Measurements from ENCODE around the gene TMEM132D. TPM values are rescaled to one million over a fixed set of nuclear protein-coding genes. Genes with fewer than 3 reads are reported as not detected.

TMEM132D gene
- total RNA-seq, 1 donor from 2014 or later = 1.0 TPM

DNA sequence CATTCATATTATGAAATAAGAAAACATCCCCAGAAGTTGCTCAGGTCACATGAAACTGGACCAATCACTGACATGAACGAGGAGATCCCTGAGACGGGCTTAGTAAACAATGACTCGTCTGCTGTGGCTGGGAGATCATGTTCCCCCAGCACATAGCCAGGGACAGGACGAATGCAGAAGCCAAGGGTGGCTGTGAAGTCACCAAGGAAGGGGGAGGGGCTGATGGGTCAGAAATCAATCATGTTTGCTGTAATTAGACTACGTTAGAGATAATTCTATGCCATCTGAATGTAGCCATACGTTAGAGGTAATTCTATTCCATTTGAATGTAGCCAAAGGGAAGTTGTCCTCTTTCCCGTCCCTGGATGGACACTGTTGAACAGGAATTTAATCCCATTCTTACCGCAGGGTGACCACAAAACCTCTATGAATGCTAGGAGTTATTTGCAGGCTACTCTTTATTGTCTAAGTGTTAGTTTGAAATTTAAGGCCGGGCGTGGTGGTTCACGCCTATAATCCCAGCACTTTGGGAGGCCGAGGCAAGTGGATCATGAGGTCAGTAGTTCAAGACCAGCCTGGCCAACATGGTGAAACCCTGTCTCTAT lies 332.9 kb downstream of the TMEM132D start:
- intact Hi-C loops (cut with DNase I) = no loop called here
- no peak overlapping the region for H3K27ac ChIP-seq
- no peak for ATAC-seq

DNA sequence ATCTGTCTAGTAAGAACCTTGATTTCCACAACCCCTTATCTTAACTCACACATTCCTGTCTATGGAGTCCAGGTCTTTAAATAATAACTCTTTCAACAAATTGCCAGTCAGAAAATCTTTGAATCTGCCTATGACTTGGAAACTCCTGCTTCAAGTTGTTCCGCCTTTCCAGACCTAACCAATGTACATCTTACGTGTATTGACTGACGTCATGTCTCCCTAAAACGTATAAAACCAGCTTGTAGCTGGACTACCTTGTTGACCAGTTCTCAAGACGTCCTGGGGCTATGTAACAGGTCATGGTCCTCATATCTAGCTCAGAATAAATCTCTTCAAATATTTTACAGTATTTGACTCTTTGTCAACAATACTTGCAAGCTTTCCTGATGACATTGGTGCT lies 337.0 kb downstream of the TMEM132D start:
- no peak for DNase-seq
- H3K4me3 ChIP-seq = no peak overlapping the region
- TF ChIP-seq, protein P1, sequence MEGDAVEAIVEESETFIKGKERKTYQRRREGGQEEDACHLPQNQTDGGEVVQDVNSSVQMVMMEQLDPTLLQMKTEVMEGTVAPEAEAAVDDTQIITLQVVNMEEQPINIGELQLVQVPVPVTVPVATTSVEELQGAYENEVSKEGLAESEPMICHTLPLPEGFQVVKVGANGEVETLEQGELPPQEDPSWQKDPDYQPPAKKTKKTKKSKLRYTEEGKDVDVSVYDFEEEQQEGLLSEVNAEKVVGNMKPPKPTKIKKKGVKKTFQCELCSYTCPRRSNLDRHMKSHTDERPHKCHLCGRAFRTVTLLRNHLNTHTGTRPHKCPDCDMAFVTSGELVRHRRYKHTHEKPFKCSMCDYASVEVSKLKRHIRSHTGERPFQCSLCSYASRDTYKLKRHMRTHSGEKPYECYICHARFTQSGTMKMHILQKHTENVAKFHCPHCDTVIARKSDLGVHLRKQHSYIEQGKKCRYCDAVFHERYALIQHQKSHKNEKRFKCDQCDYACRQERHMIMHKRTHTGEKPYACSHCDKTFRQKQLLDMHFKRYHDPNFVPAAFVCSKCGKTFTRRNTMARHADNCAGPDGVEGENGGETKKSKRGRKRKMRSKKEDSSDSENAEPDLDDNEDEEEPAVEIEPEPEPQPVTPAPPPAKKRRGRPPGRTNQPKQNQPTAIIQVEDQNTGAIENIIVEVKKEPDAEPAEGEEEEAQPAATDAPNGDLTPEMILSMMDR (IDR thresholded peaks at IDR 0.05) = no peak
- no peaks in the 10 kb centered on the region for H3K36me3 ChIP-seq
- no peak overlapping the region for H3K27ac ChIP-seq
- H3K9me3 ChIP-seq = no peaks in the 10 kb centered on the region
- H3K27me3 ChIP-seq = no peaks in the 10 kb centered on the region
- intact Hi-C loops (cut with DNase I) = no loop called here
- ATAC-seq = no peak
- H3K4me1 ChIP-seq = no peaks in the 10 kb centered on the region

More for the DNA sequence above, 332.9 kb downstream of the TMEM132D start:
- DNase-seq = no peak
- Histone ChIP-seq H3K36me3 (no peaks in the 10 kb centered on the region), H3K27me3 (no peaks in the 10 kb centered on the region), H3K4me1 (no peaks in the 10 kb centered on the region), H3K4me3 (no peak overlapping the region), H3K9me3 (no peaks in the 10 kb centered on the region)
- TF ChIP-seq, protein P1 (IDR thresholded peaks at IDR 0.05) = no peak

DNA sequence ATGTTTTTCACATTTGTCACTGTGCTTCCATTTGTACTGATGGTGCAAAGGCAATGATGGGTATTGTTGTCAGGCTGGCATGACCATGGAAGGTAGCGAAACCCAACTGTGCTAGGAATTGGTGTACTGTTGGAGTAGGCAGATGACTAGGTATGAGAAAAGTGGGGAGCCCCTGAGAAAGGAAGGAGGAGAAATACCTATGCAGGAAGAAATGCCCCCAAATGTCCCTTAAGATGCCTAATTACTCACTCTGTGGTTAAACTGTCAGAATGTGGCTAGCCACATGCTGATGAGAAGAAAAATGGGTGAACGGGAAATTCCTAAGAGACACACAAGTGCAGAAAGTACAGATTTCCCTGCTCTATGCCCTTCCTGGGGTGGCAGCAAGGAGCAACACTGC lies 339.1 kb downstream of the TMEM132D start:
- DNase-seq (no peak), ATAC-seq (no peak)
- no peak overlapping the region for H3K4me3 ChIP-seq
- no peaks in the 10 kb centered on the region for H3K9me3 ChIP-seq
- H3K4me1 ChIP-seq = no peaks in the 10 kb centered on the region
- intact Hi-C loops (cut with DNase I) = no loop called here
- H3K36me3 ChIP-seq = no peaks in the 10 kb centered on the region
- no peaks in the 10 kb centered on the region for H3K27me3 ChIP-seq
- H3K27ac ChIP-seq = no peak overlapping the region
- TF ChIP-seq, protein P1 (IDR thresholded peaks at IDR 0.05) = no peak

DNA sequence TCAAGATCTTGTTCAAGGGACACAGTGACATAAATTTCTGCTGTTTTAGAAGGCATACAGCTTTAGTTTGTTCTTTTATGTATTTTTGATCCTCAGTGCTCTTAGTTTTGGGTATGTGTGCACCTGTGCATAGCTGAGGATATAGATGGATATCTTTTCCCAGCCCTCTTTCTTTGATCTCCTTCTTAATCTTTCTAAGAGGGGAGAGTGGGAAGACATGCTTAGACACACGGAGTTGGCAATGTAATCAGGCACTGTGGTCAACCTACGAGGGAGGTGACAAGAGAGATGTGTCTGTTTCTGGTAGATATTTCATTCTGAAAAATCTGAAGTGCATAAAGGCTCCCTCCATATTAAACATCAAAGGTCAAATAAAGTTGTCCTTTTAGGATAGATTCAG lies 340.6 kb downstream of the TMEM132D start:
- H3K4me1 ChIP-seq = no peaks in the 10 kb centered on the region
- intact Hi-C loops (cut with DNase I) = no loop called here
- H3K27ac ChIP-seq = no peak overlapping the region
- H3K9me3 ChIP-seq = no peaks in the 10 kb centered on the region
- H3K27me3 ChIP-seq = no peaks in the 10 kb centered on the region
- TF ChIP-seq, protein P1 (IDR thresholded peaks at IDR 0.05) = no peak
- no peak for ATAC-seq
- no peak for DNase-seq
- no peak overlapping the region for H3K4me3 ChIP-seq
- H3K36me3 ChIP-seq = no peaks in the 10 kb centered on the region

DNA sequence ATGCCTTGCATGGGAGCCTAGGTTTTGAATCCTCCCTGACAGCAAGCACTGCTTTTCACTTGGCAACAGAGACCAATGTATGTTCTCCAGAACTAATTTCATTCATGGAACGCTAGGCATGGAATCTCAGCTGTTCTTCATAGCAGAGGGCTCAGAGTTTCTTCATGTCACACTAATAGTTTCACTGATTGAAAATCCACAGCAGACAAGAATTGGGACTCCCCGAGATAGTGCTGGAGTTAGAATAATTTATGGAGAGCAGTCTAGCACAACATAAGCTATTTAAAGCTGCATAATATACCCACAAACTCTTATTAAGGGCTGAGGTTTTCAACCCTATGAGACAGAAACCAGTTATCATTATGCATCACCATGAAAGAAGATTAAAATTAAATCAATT lies 342.5 kb downstream of the TMEM132D start:
- H3K27me3 ChIP-seq = no peaks in the 10 kb centered on the region
- no peak for ATAC-seq
- no peak overlapping the region for H3K27ac ChIP-seq
- intact Hi-C loops (cut with DNase I) = no loop called here
- TF ChIP-seq, protein P1 (IDR thresholded peaks at IDR 0.05) = no peak
- H3K4me3 ChIP-seq = no peak overlapping the region
- no peak for DNase-seq
- no peaks in the 10 kb centered on the region for H3K9me3 ChIP-seq
- no peaks in the 10 kb centered on the region for H3K4me1 ChIP-seq
- H3K36me3 ChIP-seq = no peaks in the 10 kb centered on the region

DNA sequence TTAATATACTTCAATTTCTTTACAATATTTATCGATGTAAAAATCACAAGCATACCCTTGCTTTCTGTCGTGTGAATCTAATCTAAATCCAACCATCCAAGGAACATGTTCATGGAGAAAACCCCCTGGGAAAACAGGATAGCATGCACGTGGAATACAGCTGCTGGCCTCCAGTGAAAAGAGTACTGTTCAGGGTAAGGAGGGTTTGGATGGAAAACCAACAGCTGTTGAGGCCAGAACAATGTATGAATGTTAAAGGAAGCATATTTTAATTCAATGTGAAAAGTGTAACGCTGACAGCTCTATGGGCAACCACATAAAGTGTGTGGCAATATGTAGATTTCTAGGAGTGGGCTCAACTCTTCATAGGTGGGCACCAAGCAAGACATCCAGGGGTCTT lies 344.0 kb downstream of the TMEM132D start:
- Histone ChIP-seq H3K4me1 (no peaks in the 10 kb centered on the region), H3K27ac (no peak overlapping the region), H3K9me3 (no peaks in the 10 kb centered on the region), H3K36me3 (no peaks in the 10 kb centered on the region), H3K4me3 (no peak overlapping the region), H3K27me3 (no peaks in the 10 kb centered on the region)
- DNase-seq = no peak
- ATAC-seq = no peak
- TF ChIP-seq, protein P1 (IDR thresholded peaks at IDR 0.05) = no peak
- intact Hi-C loops (cut with DNase I) = no loop called here
